Measurements from ENCODE around the gene PAK1IP1. TPM values are rescaled to one million over a fixed set of nuclear protein-coding genes. Genes with fewer than 3 reads are reported as not detected.

The PAK1IP1 gene
- total and polyA plus RNA-seq, 2 donors (not counting 3 experiments of a cell fraction or from before 2014, with no cell fraction given) = 10.6 to 20.6 TPM

DNA sequence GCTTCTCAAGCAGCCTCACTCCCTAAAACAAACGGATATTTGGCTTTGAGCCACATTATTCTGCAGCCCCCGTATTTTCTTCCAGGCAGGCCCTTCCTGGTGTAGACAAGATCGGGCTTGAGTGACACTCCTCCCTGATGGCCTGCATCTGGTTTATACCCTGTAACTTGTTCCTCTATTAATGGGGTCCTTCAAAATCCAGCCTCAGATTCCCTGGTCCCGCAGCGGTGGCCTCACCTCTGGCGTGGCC lies 27.7 kb downstream of the PAK1IP1 start:
- H3K79me2 ChIP-seq (ENCODE audit: control insufficient read depth, insufficient read depth, low read length) = no peaks in the 10 kb centered on the region
- peak overlapping the region; percentile 95 for H3K4me2 ChIP-seq (ENCODE audit: insufficient read depth, low read length)
- DNase-seq (ENCODE audit: low read depth, low spot score) (no peak), FAIRE-seq (no peak)
- H3K27ac ChIP-seq (ENCODE audit: insufficient read depth, low read depth, low read length) = peak overlapping the region; percentile 60
- H3K9me1 ChIP-seq (replicated peaks; ENCODE audit: control insufficient read depth, extremely low read depth, insufficient read depth, low read length) = no peaks in the 10 kb centered on the region
- POLR2A ChIA-PET = interaction anchor here (1.0 to 1.2 kb wide), 3 partner anchors 10 to 37 kb away, joined by 3 to 4 read pairs (median 4); partner anchors contain the start of gene TMEM14B
- CTCF ChIA-PET = interaction anchor here (1.0 to 4.8 kb wide), 4 partner anchors 15 to 244 kb away, joined by 3 to 21 read pairs (median 4); no protein-coding TSS in a partner anchor
- H3K4me1 ChIP-seq (ENCODE audit: control insufficient read depth, extremely low read depth, insufficient read depth, low read length) = peaks cover 10% of the 10 kb centered on the region
- intact Hi-C loops (cut with micrococcal nuclease) = loop anchor here (2.0 to 10.0 kb wide), 2 partner anchors 78 to 372 kb away; partner anchors contain the start of gene SMIM13
- H2AFZ ChIP-seq (ENCODE audit: low read depth, low read length) = peak overlapping the region; percentile 96
- dilution Hi-C loops (cut with MboI; ENCODE audit: extremely low pct_ligation_motif_present, low sequenced_read_pairs) = no loop called here
- H3K9me3 ChIP-seq (replicated peaks; ENCODE audit: control insufficient read depth, insufficient read depth, low read length) = no peaks in the 10 kb centered on the region
- TF ChIP-seq, protein P1, sequence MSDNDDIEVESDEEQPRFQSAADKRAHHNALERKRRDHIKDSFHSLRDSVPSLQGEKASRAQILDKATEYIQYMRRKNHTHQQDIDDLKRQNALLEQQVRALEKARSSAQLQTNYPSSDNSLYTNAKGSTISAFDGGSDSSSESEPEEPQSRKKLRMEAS (IDR thresholded peaks at IDR 0.05; ENCODE audit: insufficient read depth, insufficient read length) = no peak
- no peak for TF ChIP-seq GATA2 (IDR thresholded peaks at IDR 0.05; ENCODE audit: insufficient read depth, insufficient read length, low read depth, low read length)
- no peak for TF ChIP-seq POLR2AphosphoS5 (IDR thresholded peaks at IDR 0.05; ENCODE audit: insufficient read depth, low read depth, low read length)
- no peaks in the 10 kb centered on the region for H3K27me3 ChIP-seq (ENCODE audit: control insufficient read depth in 2 of 2, insufficient read depth in 2 of 2, low read length in 2 of 2)
- BruUV-seq (replicated peaks) = no TSS peak
- H4K20me1 ChIP-seq (replicated peaks; ENCODE audit: control insufficient read depth, extremely low read depth, insufficient read depth, low read length) = no peaks in the 10 kb centered on the region
- peak overlapping the region; percentile 59 to 79 (median 76) for H3K4me3 ChIP-seq (replicated peaks in 1 of 3; ENCODE audit: insufficient read depth in 1 of 3, low read depth in 1 of 3, low read length in 3 of 3)
- peak overlapping the region; percentile 90 for H3K9ac ChIP-seq (replicated peaks; ENCODE audit: extremely low read depth, insufficient read depth, low read length)
- no peaks in the 10 kb centered on the region for H3K36me3 ChIP-seq (ENCODE audit: control insufficient read depth in 2 of 2, extremely low read depth in 1 of 2, insufficient read depth in 2 of 2, low read length in 2 of 2)

DNA sequence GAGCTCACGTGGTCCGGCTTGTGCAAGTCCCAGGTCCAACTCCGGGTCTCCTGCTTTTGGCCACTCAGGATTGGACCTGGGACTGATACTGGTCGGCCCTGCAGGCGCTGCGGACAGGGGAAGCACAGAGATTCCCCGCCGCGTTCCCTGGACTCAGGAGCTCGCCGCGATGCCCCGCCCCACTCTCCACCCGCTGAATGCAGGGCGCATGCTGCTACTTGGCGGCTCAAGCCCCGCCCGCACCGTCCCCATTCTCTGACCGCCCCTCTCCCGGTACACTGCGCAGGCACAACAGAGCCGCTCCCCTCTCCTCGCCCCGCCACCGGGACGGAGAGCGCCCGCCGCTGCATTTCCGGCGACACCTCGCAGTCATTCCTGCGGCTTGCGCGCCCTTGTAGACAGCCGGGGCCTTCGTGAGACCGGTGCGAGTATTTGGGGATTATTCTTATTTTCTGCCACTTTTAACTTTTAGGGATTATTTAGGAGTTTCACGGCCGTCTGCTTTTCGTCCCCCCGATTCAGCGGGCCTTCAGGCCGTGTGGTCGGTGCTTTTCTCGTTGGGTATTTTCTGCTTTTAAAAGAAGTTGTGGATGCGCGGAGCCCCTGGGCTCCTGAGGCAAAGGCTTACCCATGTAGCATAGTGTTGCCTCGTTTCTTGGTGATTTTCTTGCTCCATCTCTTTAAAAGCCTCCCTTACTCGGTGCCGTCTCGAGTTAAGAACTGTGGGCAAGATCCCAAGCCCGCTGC lies 28.2 kb downstream of the PAK1IP1 start, which contains the start of gene TMEM14C:
Gene TMEM14C (plus strand): TSS at position 251 of the 747 bp plus-strand sequence. CDS start 1,544 bp downstream, outside the sequence.
- H3K27me3 ChIP-seq (ENCODE audit: control insufficient read depth in 2 of 2, insufficient read depth in 2 of 2, low read length in 2 of 2) = no peaks in the 10 kb centered on the region
- H3K9me3 ChIP-seq (replicated peaks; ENCODE audit: control insufficient read depth, insufficient read depth, low read length) = no peaks in the 10 kb centered on the region
- peak within 1 kb of the TSS; percentile 96 for H2AFZ ChIP-seq (ENCODE audit: low read depth, low read length)
- FAIRE-seq (peak; percentile 96), DNase-seq (ENCODE audit: low read depth, low spot score) (peak; percentile 98)
- peak within 1 kb of the TSS; percentile 83 for H3K27ac ChIP-seq (ENCODE audit: insufficient read depth, low read depth, low read length)
- no peaks in the 10 kb centered on the region for H3K9me1 ChIP-seq (replicated peaks; ENCODE audit: control insufficient read depth, extremely low read depth, insufficient read depth, low read length)
- TF ChIP-seq, protein P1 (IDR thresholded peaks at IDR 0.05; ENCODE audit: insufficient read depth, insufficient read length) = peak; percentile 13
- TF ChIP-seq POLR2A (IDR thresholded peaks at IDR 0.05; ENCODE audit: low read depth, low read length) (peak; percentile 88), POLR2AphosphoS5 (IDR thresholded peaks at IDR 0.05; ENCODE audit: insufficient read depth, low read depth, low read length) (peak; percentile 79), MYC (IDR thresholded peaks at IDR 0.05; ENCODE audit: low read depth, low read length) (no peak)
- H3K79me2 ChIP-seq (ENCODE audit: control insufficient read depth, insufficient read depth, low read length) = no peaks in the 10 kb centered on the region
- ChIA-PET CTCF (interaction anchor here (0.6 to 4.8 kb wide), 6 partner anchors 15 to 245 kb away, joined by 3 to 21 read pairs (median 4); partner anchors contain the start of gene TMEM14B), POLR2A (interaction anchor here (0.6 to 1.2 kb wide), 4 partner anchors 9 to 36 kb away, joined by 3 to 5 read pairs (median 4); partner anchors contain the start of genes PAK1IP1 and TMEM14B)
- TSS peak; percentile 59 for BruUV-seq (replicated peaks)
- no peaks in the 10 kb centered on the region for H3K36me3 ChIP-seq (ENCODE audit: control insufficient read depth in 2 of 2, extremely low read depth in 1 of 2, insufficient read depth in 2 of 2, low read length in 2 of 2)
- dilution Hi-C loops (cut with MboI; ENCODE audit: extremely low pct_ligation_motif_present, low sequenced_read_pairs) (no loop called here), intact Hi-C loops (cut with micrococcal nuclease) (loop anchor here (1.0 to 10.0 kb wide), 6 partner anchors 11 to 372 kb away; partner anchors contain the start of genes C6orf52, PAK1IP1, SMIM13 and TMEM14B)
- H4K20me1 ChIP-seq (replicated peaks; ENCODE audit: control insufficient read depth, extremely low read depth, insufficient read depth, low read length) = no peaks in the 10 kb centered on the region
- H3K4me1 ChIP-seq (ENCODE audit: control insufficient read depth, extremely low read depth, insufficient read depth, low read length) = peaks cover 10% of the 10 kb centered on the region
- peak within 1 kb of the TSS; percentile 59 to 79 (median 76) for H3K4me3 ChIP-seq (replicated peaks in 1 of 3; ENCODE audit: insufficient read depth in 1 of 3, low read depth in 1 of 3, low read length in 3 of 3)
- H3K4me2 ChIP-seq (ENCODE audit: insufficient read depth, low read length) = peak within 1 kb of the TSS; percentile 95
- peak within 1 kb of the TSS; percentile 90 for H3K9ac ChIP-seq (replicated peaks; ENCODE audit: extremely low read depth, insufficient read depth, low read length)

All from endothelial cell of umbilical vein (primary cell).